Common myeloid progenitor, CD34-positive (primary cell): ENCODE results near the gene FBXW2.

Source experiments
- CTCF ChIA-PET: fragments of 350-600 bp; sonication (Branson Sonifier 250); formaldehyde crosslinking; loops from one replicate; lab custom pipeline; 2021; ENCODE audit warnings: antibody characterized with exemption; lab: Charles Lee
- POLR2A ChIA-PET: fragments of 350-600 bp; sonication (Branson Sonifier 250); formaldehyde crosslinking; loops from one replicate; lab custom pipeline; 2021; ENCODE audit warnings: antibody characterized with exemption; lab: Charles Lee
- DNase-seq, 3 donors: peaks; one replicate each; pipeline versions ENCODE4 v3.0.0 to v3.0.0-alpha.2; 2013
- H3K27ac ChIP-seq, 2 experiments: 1 replicate in 1 of 2; 2 replicates in 1 of 2; pipeline ENCODE4 v1.7.0; 2013; ENCODE audit warnings: inconsistent platforms in 2 of 2, low read length in 2 of 2, mild to moderate bottlenecking in 2 of 2, low read depth in 1 of 2, moderate library complexity in 1 of 2; ENCODE audit not compliant: severe bottlenecking in 2 of 2, insufficient read depth in 1 of 2, poor library complexity in 1 of 2
- H3K27me3 ChIP-seq, 5 experiments: replicated peaks in 2 of 5; 1 replicate in 3 of 5; 2 replicates in 2 of 5; pipeline versions ENCODE4 v1.6.1 to v1.7.0; 2013; ENCODE audit warnings: low read length in 4 of 5, mild to moderate bottlenecking in 2 of 5, moderate library complexity in 2 of 5, inconsistent platforms in 1 of 5; ENCODE audit not compliant: insufficient read depth in 5 of 5, control insufficient read depth in 4 of 5
- H3K36me3 ChIP-seq, 4 experiments: 1 replicate in 2 of 4; 2 replicates in 2 of 4; pipeline versions ENCODE4 v1.6.1 to v1.7.0; 2013; ENCODE audit warnings: low read length in 3 of 4, control low read depth in 1 of 4, mild to moderate bottlenecking in 1 of 4; ENCODE audit not compliant: control insufficient read depth in 4 of 4, insufficient read depth in 4 of 4
- H3K4me1 ChIP-seq, 4 experiments: 1 replicate in 3 of 4; 2 replicates in 1 of 4; pipeline versions ENCODE4 v1.6.1 to v1.7.1; 2013; ENCODE audit warnings: low read length in 3 of 4, mild to moderate bottlenecking in 3 of 4, control low read depth in 1 of 4, inconsistent platforms in 1 of 4, moderate library complexity in 1 of 4; ENCODE audit not compliant: control insufficient read depth in 4 of 4, insufficient read depth in 4 of 4; ENCODE audit errors: control extremely low read depth in 1 of 4
- H3K4me3 ChIP-seq, 7 experiments: 1 replicate in 4 of 7; 2 replicates in 3 of 7; pipeline versions ENCODE4 v1.5.1 to v1.7.0; 2013; ENCODE audit warnings: mild to moderate bottlenecking in 7 of 7, low read length in 6 of 7, moderate library complexity in 6 of 7, inconsistent platforms in 2 of 7, low read depth in 2 of 7, control low read depth in 1 of 7; ENCODE audit not compliant: insufficient read depth in 4 of 7, control insufficient read depth in 1 of 7; ENCODE audit errors: extremely low read depth in 1 of 7
- H3K9me3 ChIP-seq, 5 experiments: 1 replicate in 4 of 5; 2 replicates in 1 of 5; pipeline versions ENCODE4 v1.6.1 to v1.7.1; 2013; ENCODE audit warnings: low read length in 4 of 5, mild to moderate bottlenecking in 2 of 5, inconsistent platforms in 1 of 5, low read depth in 1 of 5, moderate library complexity in 1 of 5; ENCODE audit not compliant: control insufficient read depth in 4 of 5, insufficient read depth in 2 of 5; ENCODE audit errors: control extremely low read depth in 1 of 5
- WGBS: methylation state at CpG from one replicate; pipeline ENCODE4 v1.1.5; 2013; ENCODE audit not compliant: insufficient coverage; 5-methylcytosine and 5-hydroxymethylcytosine counted together

Gene FBXW2

GRCh38 chr9:120773256-120773655 is 20.0 kb downstream of the FBXW2 start:
- WGBS: 100% methylated on average over 2 of the region's 3 CpGs
- H3K4me1 ChIP-seq: no peaks in the 10 kb centered on the region
- no peak overlapping the region for H3K4me3 ChIP-seq
- ChIA-PET POLR2A (no interaction called here), CTCF (interaction anchor here (0.7 to 2.3 kb wide), 4 partner anchors 9 to 17 kb away, joined by 3 to 6 read pairs (median 4); no protein-coding TSS in a partner anchor)
- H3K36me3 ChIP-seq: peaks cover 23 to 77% (median 52%) of the 10 kb centered on the region in 4 experiments
- no peak overlapping the region for H3K27ac ChIP-seq
- H3K27me3 ChIP-seq: no peaks in the 10 kb centered on the region
- DNase-seq: no peak
- no peaks in the 10 kb centered on the region for H3K9me3 ChIP-seq

- Histone ChIP-seq H3K4me1 (no peaks in the 10 kb centered on the region), H3K27ac (no peak overlapping the region), H3K9me3 (no peaks in the 10 kb centered on the region), H3K4me3 (no peak overlapping the region), H3K36me3 (peaks cover 30 to 76% (median 51%) of the 10 kb centered on the region in 4 experiments), H3K27me3 (no peaks in the 10 kb centered on the region)
- CTCF ChIA-PET: no interaction called here
- POLR2A ChIA-PET: no interaction called here
- no peak for DNase-seq
- 100% methylated on average over 1 of the region's 4 CpGs for WGBS
These were observed 22.3 kb downstream of the FBXW2 start for GRCh38 chr9:120770931-120771330.

GRCh38 chr9:120768886-120769285 is 24.3 kb downstream of the FBXW2 start:
- Histone ChIP-seq H3K4me3 (no peak overlapping the region), H3K9me3 (no peaks in the 10 kb centered on the region), H3K27ac (no peak overlapping the region), H3K4me1 (no peaks in the 10 kb centered on the region), H3K27me3 (no peaks in the 10 kb centered on the region), H3K36me3 (peaks cover 28 to 76% (median 50%) of the 10 kb centered on the region in 4 experiments)
- DNase-seq: no peak
- ChIA-PET POLR2A (no interaction called here), CTCF (interaction anchor here (0.7 kb wide), 1 partner anchor 15 kb away, joined by 4 read pairs; no protein-coding TSS in a partner anchor)
- WGBS: 100% methylated on average over 1 of the region's 1 CpG

GRCh38 chr9:120768247-120768646 is 25.0 kb downstream of the FBXW2 start:
- CTCF ChIA-PET: interaction anchor here (0.7 to 1.5 kb wide), 2 partner anchors 8 to 12 kb away, joined by 3 to 6 read pairs; no protein-coding TSS in a partner anchor
- Histone ChIP-seq H3K27me3 (no peaks in the 10 kb centered on the region), H3K4me3 (no peak overlapping the region), H3K9me3 (no peaks in the 10 kb centered on the region), H3K4me1 (no peaks in the 10 kb centered on the region), H3K36me3 (peaks cover 29 to 77% (median 49%) of the 10 kb centered on the region in 4 experiments), H3K27ac (no peak overlapping the region)
- POLR2A ChIA-PET: interaction anchor here (0.6 kb wide), 1 partner anchor 259 kb away, joined by 3 read pairs; no protein-coding TSS in a partner anchor
- no peak for DNase-seq
- 100% methylated on average over 3 of the region's 4 CpGs for WGBS

GRCh38 chr9:120767451-120767850 is 25.8 kb downstream of the FBXW2 start:
- no peaks in the 10 kb centered on the region for H3K27me3 ChIP-seq
- no peak overlapping the region for H3K4me3 ChIP-seq
- 97% methylated on average over 3 of the region's 3 CpGs for WGBS
- H3K9me3 ChIP-seq: no peaks in the 10 kb centered on the region
- H3K27ac ChIP-seq: peak overlapping the region in 1 of 2 experiments; percentile 49
- no peak for DNase-seq
- ChIA-PET CTCF (interaction anchor here (0.7 to 1.5 kb wide), 2 partner anchors 7 to 12 kb away, joined by 3 to 6 read pairs; no protein-coding TSS in a partner anchor), POLR2A (interaction anchor here (0.6 kb wide), 1 partner anchor 260 kb away, joined by 3 read pairs; no protein-coding TSS in a partner anchor)
- H3K36me3 ChIP-seq: peaks cover 32 to 77% (median 49%) of the 10 kb centered on the region in 4 experiments
- H3K4me1 ChIP-seq: no peaks in the 10 kb centered on the region

GRCh38 chr9:120765910-120766425 is 27.2 kb downstream of the FBXW2 start:
- Histone ChIP-seq H3K27ac (no peak overlapping the region), H3K27me3 (no peaks in the 10 kb centered on the region), H3K4me1 (no peaks in the 10 kb centered on the region), H3K36me3 (peaks cover 31 to 79% (median 52%) of the 10 kb centered on the region in 4 experiments), H3K4me3 (no peak overlapping the region), H3K9me3 (no peaks in the 10 kb centered on the region)
- no peak for DNase-seq
- ChIA-PET CTCF (interaction anchor here (0.5 to 3.1 kb wide), 6 partner anchors 8 to 300 kb away, joined by 3 to 12 read pairs (median 4); no protein-coding TSS in a partner anchor), POLR2A (no interaction called here)
- no CpG with 5 or more reads among the region's 1 CpG for WGBS

- POLR2A ChIA-PET: no interaction called here
- H3K36me3 ChIP-seq: peaks cover 25 to 71% (median 47%) of the 10 kb centered on the region in 4 experiments
- 94% methylated on average over 11 of the region's 11 CpGs for WGBS
These were observed 28.7 kb downstream of the FBXW2 start for GRCh38 chr9:120764476-120764875.

More at GRCh38 chr9:120764476-120764875, 28.7 kb downstream of the FBXW2 start:
- CTCF ChIA-PET: interaction anchor here (1.3 to 3.1 kb wide), 3 partner anchors 9 to 14 kb away, joined by 3 to 12 read pairs (median 3); no protein-coding TSS in a partner anchor
- Histone ChIP-seq H3K4me1 (no peaks in the 10 kb centered on the region), H3K4me3 (no peak overlapping the region), H3K27ac (no peak overlapping the region), H3K9me3 (no peaks in the 10 kb centered on the region), H3K27me3 (no peaks in the 10 kb centered on the region)
- DNase-seq: no peak
